ENCODE measurements around the gene UNC13B.
A peak's percentile ranks its signal among the peaks of the same experiment; 100 is the strongest.

UNC13B gene

GRCh38 chr9:35324966-35325365 is 163.2 kb downstream of the UNC13B start:
- TF ChIP-seq CTCF (IDR thresholded peaks at IDR 0.05; ENCODE audit: insufficient read depth, low read depth, low read length, missing control alignments) = no peak

GRCh38 chr9:35333551-35333950 is 171.7 kb downstream of the UNC13B start:
- H3K4me3 ChIP-seq (ENCODE audit: low read length) = no peak overlapping the region
- DNase-seq (ENCODE audit: low read depth) = peak; percentile 36
- TF ChIP-seq CTCF (IDR thresholded peaks at IDR 0.05; ENCODE audit: insufficient read depth, low read depth, low read length, missing control alignments) = no peak

More at GRCh38 chr9:35324966-35325365, 163.2 kb downstream of the UNC13B start:
- H3K4me3 ChIP-seq (ENCODE audit: low read length) = no peak overlapping the region
- DNase-seq (ENCODE audit: low read depth) = no peak

- no peak overlapping the region for H3K4me3 ChIP-seq (ENCODE audit: low read length)
- no peak for DNase-seq (ENCODE audit: low read depth)
Measured at GRCh38 chr9:35335164-35335563, 173.4 kb downstream of the UNC13B start.

GRCh38 chr9:35338086-35338485 is 176.3 kb downstream of the UNC13B start:
- TF ChIP-seq CTCF (IDR thresholded peaks at IDR 0.05; ENCODE audit: insufficient read depth, low read depth, low read length, missing control alignments) = no peak
- DNase-seq (ENCODE audit: low read depth) = no peak
- H3K4me3 ChIP-seq (ENCODE audit: low read length) = no peak overlapping the region

More at GRCh38 chr9:35335164-35335563, 173.4 kb downstream of the UNC13B start:
- TF ChIP-seq CTCF (IDR thresholded peaks at IDR 0.05; ENCODE audit: insufficient read depth, low read depth, low read length, missing control alignments) = no peak

- H3K4me3 ChIP-seq (ENCODE audit: low read length) = no peak overlapping the region
- no peak for TF ChIP-seq CTCF (IDR thresholded peaks at IDR 0.05; ENCODE audit: insufficient read depth, low read depth, low read length, missing control alignments)
- DNase-seq (ENCODE audit: low read depth) = peak; percentile 20
Measured at GRCh38 chr9:35338561-35339274, 176.9 kb downstream of the UNC13B start.

- no peak for TF ChIP-seq CTCF (IDR thresholded peaks at IDR 0.05; ENCODE audit: insufficient read depth, low read depth, low read length, missing control alignments)
- no peak for DNase-seq (ENCODE audit: low read depth)
- H3K4me3 ChIP-seq (ENCODE audit: low read length) = no peak overlapping the region
Measured at GRCh38 chr9:35340046-35340445, 178.2 kb downstream of the UNC13B start.

GRCh38 chr9:35341021-35341420 is 179.2 kb downstream of the UNC13B start:
- no peak for DNase-seq (ENCODE audit: low read depth)
- TF ChIP-seq CTCF (IDR thresholded peaks at IDR 0.05; ENCODE audit: insufficient read depth, low read depth, low read length, missing control alignments) = no peak
- no peak overlapping the region for H3K4me3 ChIP-seq (ENCODE audit: low read length)

All from epithelial cell of esophagus (primary cell).